Heart left ventricle (tissue), 13 donors: ENCODE results near the gene PLIN5.

Source experiments
- POLR2A ChIP-seq, 2 donors: fragments of 450-650 bp; IDR thresholded peaks; one replicate each; pipeline ENCODE4 v1.6.1; 2017; ENCODE audit warnings: antibody characterized with exemption in 2 of 2, mild to moderate bottlenecking in 2 of 2, moderate library complexity in 2 of 2
- TF ChIP-seq, protein P1 (sequence below), 12 donors: fragments of 200-600 bp; sonication (generic) in 4 of 12; IDR thresholded peaks; one replicate each; pipeline versions ENCODE4 v1.5.0 to v1.8.0; 2018 to 2022; ENCODE audit warnings: antibody characterized with exemption in 12 of 12, mild to moderate bottlenecking in 5 of 12
- donor health status: ischemic (EF 13 %, LVEDD 7.1; RV severe dilation, severe dysfunction).
- donor health status: DM: no; HTN: yes; CAD: no.
- donor health status: DM: no; HTN: no; CAD: no.
- donor health status: ischemic (EF 25% LVEDD 6.9; RV normal size, moderate dysfunction).
- donor health status: ischemic (EF 25% LVEDD 5.7; RV mildly dilated, moderate dysfunction).
- donor health status: ischemic (EF 35%, LVEDD 5.7; RV mildly dilated, moderate dysfunction).
- donor health status: nonischemic (EF 11% LVEDD 7.7; RV severe dilation, severe dysfunction).
- donor health status: DM: yes; HTN: yes; CAD: no.
- donor health status: PGD.
- donor health status: ischemic (EF 29% LVEDD 5.4; RV normal size, mild dysfunction).
- donor health status: nonischemic (EF 23%, LVEDD 6.1; RV moderate dilation, normal function).

DNA sequence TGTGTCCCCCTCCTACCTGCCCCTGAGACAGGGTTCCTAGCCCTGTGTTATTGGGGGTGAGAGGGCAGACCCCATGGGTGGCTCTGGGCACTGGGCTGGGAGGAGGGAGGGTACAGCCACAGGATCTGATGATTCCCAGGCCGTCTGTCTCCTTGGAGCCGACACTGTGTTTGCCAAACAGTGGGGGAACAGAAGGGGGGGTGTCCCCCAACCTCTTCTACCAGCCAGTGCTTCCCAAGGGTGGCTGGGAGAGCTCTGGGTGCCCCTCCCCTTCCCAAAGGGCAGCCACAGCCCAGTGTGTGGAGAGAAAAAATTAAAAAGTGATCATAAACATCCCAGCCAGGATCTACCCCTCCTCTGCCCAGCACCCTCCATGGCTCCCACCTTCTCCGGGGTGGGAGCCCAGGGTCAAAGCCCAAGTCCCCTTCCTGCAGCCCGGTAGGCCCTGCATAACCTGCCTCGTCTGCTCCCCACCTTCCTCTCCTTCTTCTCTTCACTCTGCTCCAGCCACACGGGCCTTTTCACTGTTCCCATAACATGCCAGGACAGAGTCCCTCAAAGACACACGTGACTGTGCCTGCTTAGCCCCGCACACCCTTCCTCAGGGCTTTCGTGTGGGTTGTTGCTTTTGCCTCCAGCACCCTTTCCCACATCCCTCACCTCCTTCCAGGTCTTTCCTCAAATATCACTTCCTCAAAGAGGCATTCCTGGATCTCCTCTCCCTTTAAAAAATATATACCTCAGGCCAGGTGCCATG is 15.3 kb downstream of the PLIN5 start:
- no peak for TF ChIP-seq POLR2A (IDR thresholded peaks at IDR 0.05)
- TF ChIP-seq, protein P1, sequence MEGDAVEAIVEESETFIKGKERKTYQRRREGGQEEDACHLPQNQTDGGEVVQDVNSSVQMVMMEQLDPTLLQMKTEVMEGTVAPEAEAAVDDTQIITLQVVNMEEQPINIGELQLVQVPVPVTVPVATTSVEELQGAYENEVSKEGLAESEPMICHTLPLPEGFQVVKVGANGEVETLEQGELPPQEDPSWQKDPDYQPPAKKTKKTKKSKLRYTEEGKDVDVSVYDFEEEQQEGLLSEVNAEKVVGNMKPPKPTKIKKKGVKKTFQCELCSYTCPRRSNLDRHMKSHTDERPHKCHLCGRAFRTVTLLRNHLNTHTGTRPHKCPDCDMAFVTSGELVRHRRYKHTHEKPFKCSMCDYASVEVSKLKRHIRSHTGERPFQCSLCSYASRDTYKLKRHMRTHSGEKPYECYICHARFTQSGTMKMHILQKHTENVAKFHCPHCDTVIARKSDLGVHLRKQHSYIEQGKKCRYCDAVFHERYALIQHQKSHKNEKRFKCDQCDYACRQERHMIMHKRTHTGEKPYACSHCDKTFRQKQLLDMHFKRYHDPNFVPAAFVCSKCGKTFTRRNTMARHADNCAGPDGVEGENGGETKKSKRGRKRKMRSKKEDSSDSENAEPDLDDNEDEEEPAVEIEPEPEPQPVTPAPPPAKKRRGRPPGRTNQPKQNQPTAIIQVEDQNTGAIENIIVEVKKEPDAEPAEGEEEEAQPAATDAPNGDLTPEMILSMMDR (IDR thresholded peaks at IDR 0.05), result no peak
